H1 (cell line): ENCODE data around the gene EIPR1. TPM values are rescaled to one million over a fixed set of nuclear protein-coding genes. Genes with fewer than 3 reads are reported as not detected.

Experiments used
- CTCF ChIP-seq, 3 experiments: IDR thresholded peaks; 1 replicate in 2 of 3; 2 replicates in 1 of 3; pipeline versions ENCODE4 v1.5.1 to v1.6.1; 2011; ENCODE audit warnings: low read length in 3 of 3, mild to moderate bottlenecking in 3 of 3, inconsistent platforms in 2 of 3, low read depth in 1 of 3, moderate library complexity in 1 of 3; ENCODE audit not compliant: insufficient read depth in 1 of 3; ENCODE audit errors: control extremely low read depth in 1 of 3
- EP300 ChIP-seq, 2 experiments: IDR thresholded peaks; 1 replicate in 1 of 2; 2 replicates in 1 of 2; pipeline ENCODE4 v1.6.1; 2011 to 2012; ENCODE audit warnings: low read depth in 2 of 2, low read length in 2 of 2, mild to moderate bottlenecking in 2 of 2, borderline replicate concordance in 1 of 2, inconsistent platforms in 1 of 2, moderate library complexity in 1 of 2
- KDM5A ChIP-seq: fragments of 200-600 bp; IDR thresholded peaks from 2 replicates; pipeline ENCODE4 v1.7.1; 2012; ENCODE audit warnings: mild to moderate bottlenecking, low read length, inconsistent platforms, mixed read lengths
- polyA plus RNA-seq, 7 experiments: library from polyadenylated mRNA; depleted of rRNA in 3 of 7; stranded (reverse) in 5 of 7; unstranded in 2 of 7; fragments of >200 nt in 5 of 7; fragments of 200-250 nt in 2 of 7; gene quantifications; 1 replicate in 5 of 7; 2 replicates in 1 of 7; 4 replicates in 1 of 7; pipeline versions ENCODE4 v1.2.1 to v1.2.3, GENCODE V29; 2011 to 2013; ENCODE audit warnings: missing spikeins in 2 of 7, mixed read lengths in 2 of 7
- total RNA-seq: library from RNA; stranded (reverse); fragmentation: NEBNext Ultra II Directional; extraction: Animal tissue kit (Norgen Biotek cat#: 25700); gene quantifications from 2 replicates; pipeline ENCODE4 v1.2.1, GENCODE V29; 2021

Gene EIPR1
- total and polyA plus RNA-seq, 2 of the 8 experiments (the other 6 are each of a cell fraction or from before 2014, with no cell fraction given), result 26.3 to 56.4 TPM

- TF ChIP-seq EP300 (IDR thresholded peaks at IDR 0.05; ENCODE audit: borderline replicate concordance in 1 of 2, low read depth in 2 of 2, low read length in 2 of 2), result no peak
- no peak for TF ChIP-seq CTCF (IDR thresholded peaks at IDR 0.05; ENCODE audit: control extremely low read depth in 1 of 3, insufficient read depth in 1 of 3, low read depth in 1 of 3, low read length in 3 of 3)
- TF ChIP-seq KDM5A, result no peak
- TF ChIP-seq, all 59 proteins: peak for 0
Measured at GRCh38 chr2:3289971-3290370, 87.6 kb downstream of the EIPR1 start (continued).
